Activated naive CD8-positive, alpha-beta T cell treated with anti-CD3 and anti-CD28 coated beads, Interleukin-2, amount 10 ng/mL, durations not matched to agents 7 days and 5 days (primary cell): Measurements from ENCODE around the gene GTF2H4. TPM values are rescaled to one million over a fixed set of nuclear protein-coding genes. Genes with fewer than 3 reads are reported as not detected.
"Not testable (repeated sequence)": the region's sequence is repeated elsewhere in the genome, so short reads cannot be mapped to it uniquely, and the experiment has no call there.

Source experiments
- ATAC-seq: fragments of 150-1000 bp; cut with Tn5 transposase; one replicate; pipeline ENCODE4 v1.10.0; 2021; ENCODE audit warnings: low read depth, moderate library complexity
- POLR2A ChIA-PET: fragments of 350-600 bp; sonication (Branson Sonifier 250); formaldehyde crosslinking; loops from one replicate; lab custom pipeline; 2021; ENCODE audit warnings: antibody characterized with exemption; lab: Charles Lee
- DNase-seq: peaks from one replicate; pipeline ENCODE4 v3.0.0; 2021
- H3K27ac Mint-ChIP-seq: one replicate; pipeline ENCODE4 v1.8.0; 2022; ENCODE audit warnings: mild to moderate bottlenecking, mixed read lengths
- H3K27me3 Mint-ChIP-seq: one replicate; pipeline ENCODE4 v1.8.0; 2022; ENCODE audit warnings: mild to moderate bottlenecking, moderate library complexity, mixed read lengths
- H3K36me3 Mint-ChIP-seq: one replicate; pipeline ENCODE4 v1.8.0; 2021; ENCODE audit warnings: mild to moderate bottlenecking, mixed read lengths
- H3K4me1 Mint-ChIP-seq: one replicate; pipeline ENCODE4 v1.8.0; 2021; ENCODE audit warnings: mixed read lengths
- H3K4me3 Mint-ChIP-seq: one replicate; pipeline ENCODE4 v1.8.0; 2022; ENCODE audit warnings: mild to moderate bottlenecking, moderate library complexity, mixed read lengths
- H3K9me3 Mint-ChIP-seq: one replicate; pipeline ENCODE4 v1.8.0; 2021; ENCODE audit warnings: mixed read lengths
- total RNA-seq, 2 experiments: library from RNA; stranded (reverse); gene quantifications; one replicate each; pipeline ENCODE4 v1.2.3, GENCODE V29; 2021

The GTF2H4 gene
- total RNA-seq, 2 experiments from 2014 or later = 26.7 to 36.2 TPM

- DNase-seq, H3K4me3 Mint-ChIP-seq, H3K27me3 Mint-ChIP-seq, H3K27ac Mint-ChIP-seq, POLR2A ChIA-PET, ATAC-seq, H3K9me3 Mint-ChIP-seq: not testable (repeated sequence)
- Mint-ChIP-seq H3K36me3 (peaks cover 14% of the 10 kb centered on the region), H3K4me1 (peaks cover 26% of the 10 kb centered on the region)
Observed at GRCh38 chr6:30910473-30910872, 2.5 kb downstream of the GTF2H4 start.

GRCh38 chr6:30912746-30913520 lies 4.9 kb downstream of the GTF2H4 start:
- H3K4me3 Mint-ChIP-seq = peak overlapping the region; percentile 98
- POLR2A ChIA-PET = interaction anchor here (0.8 to 2.9 kb wide), 11 partner anchors 8 to 265 kb away, joined by 3 to 13 read pairs (median 3); no protein-coding TSS in a partner anchor
- H3K36me3 Mint-ChIP-seq = peaks cover 17% of the 10 kb centered on the region
- H3K9me3 Mint-ChIP-seq = no peaks in the 10 kb centered on the region
- H3K27me3 Mint-ChIP-seq = no peaks in the 10 kb centered on the region
- DNase-seq (no peak), ATAC-seq (no peak)
- H3K27ac Mint-ChIP-seq = peak overlapping the region; percentile 13
- H3K4me1 Mint-ChIP-seq = peaks cover 35% of the 10 kb centered on the region

- Mint-ChIP-seq H3K27me3 (no peaks in the 10 kb centered on the region), H3K9me3 (no peaks in the 10 kb centered on the region), H3K4me1 (peaks cover 30% of the 10 kb centered on the region), H3K27ac (peak overlapping the region; percentile 28), H3K36me3 (peaks cover 15% of the 10 kb centered on the region), H3K4me3 (peak overlapping the region; percentile 98)
- no peak for DNase-seq
- no peak for ATAC-seq
- POLR2A ChIA-PET = interaction anchor here (0.7 to 2.9 kb wide), 20 partner anchors 9 to 266 kb away, joined by 3 to 13 read pairs (median 3); partner anchors contain the start of genes CCHCR1, DDR1 and TCF19
Observed at GRCh38 chr6:30913721-30914075, 5.7 kb downstream of the GTF2H4 start.

GRCh38 chr6:30914076-30914853 lies 6.3 kb downstream of the GTF2H4 start, which contains the start of gene VARS2:
Gene VARS2 (plus strand): TSS chr6:30914238. CDS start chr6:30914837, 599 bp downstream.
- H3K4me3 Mint-ChIP-seq = peak within 1 kb of the TSS; percentile 98
- POLR2A ChIA-PET = interaction anchor here (0.6 to 2.9 kb wide), 20 partner anchors 9 to 266 kb away, joined by 3 to 13 read pairs (median 4); partner anchors contain the start of genes CCHCR1, DDR1 and TCF19
- ATAC-seq (peak; percentile 95), DNase-seq (peak; percentile 95)
- H3K36me3 Mint-ChIP-seq = peaks cover 15% of the 10 kb centered on the region
- H3K9me3 Mint-ChIP-seq = no peaks in the 10 kb centered on the region
- no peaks in the 10 kb centered on the region for H3K27me3 Mint-ChIP-seq
- H3K27ac Mint-ChIP-seq = peak within 1 kb of the TSS; percentile 90
- peaks cover 25% of the 10 kb centered on the region for H3K4me1 Mint-ChIP-seq

- Mint-ChIP-seq H3K4me1 (peaks cover 24% of the 10 kb centered on the region), H3K36me3 (peaks cover 15% of the 10 kb centered on the region), H3K4me3 (peak overlapping the region; percentile 98), H3K27me3 (no peaks in the 10 kb centered on the region), H3K27ac (peak overlapping the region; percentile 90), H3K9me3 (no peaks in the 10 kb centered on the region)
- ATAC-seq (no peak), DNase-seq (peak; percentile 40)
- POLR2A ChIA-PET = interaction anchor here (0.9 to 2.9 kb wide), 6 partner anchors 10 to 243 kb away, joined by 3 to 13 read pairs (median 4); partner anchors contain the start of genes CCHCR1 and TCF19
Observed at GRCh38 chr6:30914854-30915590, 7.0 kb downstream of the GTF2H4 start.

GRCh38 chr6:30915591-30915946 lies 7.6 kb downstream of the GTF2H4 start:
- POLR2A ChIA-PET = interaction anchor here (0.5 to 2.9 kb wide), 4 partner anchors 86 to 185 kb away, joined by 3 to 13 read pairs (median 4); no protein-coding TSS in a partner anchor

GRCh38 chr6:30917041-30917440 lies 9.0 kb downstream of the GTF2H4 start:
- POLR2A ChIA-PET = no interaction called here
- no peak for DNase-seq
- Mint-ChIP-seq H3K9me3 (no peaks in the 10 kb centered on the region), H3K4me3 (no peak overlapping the region), H3K27ac (no peak overlapping the region), H3K4me1 (peaks cover 21% of the 10 kb centered on the region), H3K36me3 (peaks cover 15% of the 10 kb centered on the region), H3K27me3 (no peaks in the 10 kb centered on the region)
- ATAC-seq = no peak

More at GRCh38 chr6:30915591-30915946, 7.6 kb downstream of the GTF2H4 start:
- Mint-ChIP-seq H3K9me3 (no peaks in the 10 kb centered on the region), H3K4me3 (peak overlapping the region; percentile 98), H3K27me3 (no peaks in the 10 kb centered on the region), H3K4me1 (peaks cover 24% of the 10 kb centered on the region), H3K36me3 (peaks cover 17% of the 10 kb centered on the region), H3K27ac (peak overlapping the region; percentile 62)
- ATAC-seq (no peak), DNase-seq (no peak)

- Mint-ChIP-seq H3K4me1 (peaks cover 23% of the 10 kb centered on the region), H3K4me3 (no peak overlapping the region), H3K36me3 (peaks cover 12% of the 10 kb centered on the region), H3K9me3 (no peaks in the 10 kb centered on the region), H3K27ac (no peak overlapping the region), H3K27me3 (no peaks in the 10 kb centered on the region)
- POLR2A ChIA-PET = no interaction called here
- no peak for ATAC-seq
- no peak for DNase-seq
Observed at GRCh38 chr6:30917487-30917886, 9.5 kb downstream of the GTF2H4 start.

GRCh38 chr6:30918670-30919069 lies 10.7 kb downstream of the GTF2H4 start:
- peaks cover 6% of the 10 kb centered on the region for H3K36me3 Mint-ChIP-seq
- no peak overlapping the region for H3K27ac Mint-ChIP-seq
- no peaks in the 10 kb centered on the region for H3K9me3 Mint-ChIP-seq
- peaks cover 23% of the 10 kb centered on the region for H3K4me1 Mint-ChIP-seq
- no peak overlapping the region for H3K4me3 Mint-ChIP-seq
- no peaks in the 10 kb centered on the region for H3K27me3 Mint-ChIP-seq
- DNase-seq (no peak), ATAC-seq (no peak)
- POLR2A ChIA-PET = no interaction called here

GRCh38 chr6:30922447-30922852 lies 14.4 kb downstream of the GTF2H4 start:
- peak overlapping the region; percentile 34 for H3K27ac Mint-ChIP-seq
- peaks cover 11% of the 10 kb centered on the region for H3K4me1 Mint-ChIP-seq
- H3K36me3 Mint-ChIP-seq = peaks cover 17% of the 10 kb centered on the region
- no peaks in the 10 kb centered on the region for H3K9me3 Mint-ChIP-seq
- DNase-seq = no peak
- no peak for ATAC-seq
- POLR2A ChIA-PET = no interaction called here
- H3K4me3 Mint-ChIP-seq = no peak overlapping the region
- H3K27me3 Mint-ChIP-seq = no peaks in the 10 kb centered on the region

- not testable (repeated sequence) for DNase-seq, H3K4me3 Mint-ChIP-seq, H3K27me3 Mint-ChIP-seq, H3K4me1 Mint-ChIP-seq, H3K27ac Mint-ChIP-seq, ATAC-seq, H3K9me3 Mint-ChIP-seq
- peaks cover 27% of the 10 kb centered on the region for H3K36me3 Mint-ChIP-seq
- POLR2A ChIA-PET = interaction anchor here (0.5 kb wide), 1 partner anchor 180 kb away, joined by 4 read pairs; the partner anchor contains the start of gene IER3
Observed at GRCh38 chr6:30924040-30924627, 16.1 kb downstream of the GTF2H4 start.

- Mint-ChIP-seq H3K27me3 (no peaks in the 10 kb centered on the region), H3K36me3 (peaks cover 26% of the 10 kb centered on the region)
- POLR2A ChIA-PET = interaction anchor here (1.0 kb wide), 1 partner anchor 13 kb away, joined by 3 read pairs; the partner anchor contains the start of gene VARS2
Observed at GRCh38 chr6:30926644-30927043, 18.6 kb downstream of the GTF2H4 start.

More at GRCh38 chr6:30926644-30927043, 18.6 kb downstream of the GTF2H4 start:
- H3K4me3 Mint-ChIP-seq = no peak overlapping the region
- peaks cover 5% of the 10 kb centered on the region for H3K4me1 Mint-ChIP-seq
- DNase-seq = no peak
- H3K9me3 Mint-ChIP-seq = peaks cover 3% of the 10 kb centered on the region
- no peak overlapping the region for H3K27ac Mint-ChIP-seq
- ATAC-seq = no peak
